Panc1 (cell line): ENCODE measurements around the gene CALM1. TPM values are rescaled to one million over a fixed set of nuclear protein-coding genes. Genes with fewer than 3 reads are reported as not detected.

Experiments
- ATAC-seq: fragments of 200-7000 bp; cut with Tn5 transposase; 2 replicates; pipeline ENCODE4 v1.9.1; 2020; ENCODE audit warnings: mild to moderate bottlenecking, moderate library complexity
- BruUV-seq: library from RNA; stranded (reverse); fragments of 400-500 nt; replicated peaks from 2 replicates; lab custom pipeline; 2021; lab: Mats Ljungman, UMichigan
- CTCF ChIA-PET: fragments of 300-600 bp; sonication (Branson Sonifier 250); formaldehyde crosslinking; loops from one replicate; lab custom pipeline; 2022; ENCODE audit warnings: antibody characterized with exemption; lab: Charles Lee
- POLR2A ChIA-PET: fragments of 300-600 bp; sonication (Branson Sonifier 250); formaldehyde crosslinking; loops from one replicate; lab custom pipeline; 2022; ENCODE audit warnings: antibody characterized with exemption; lab: Charles Lee
- DNase-seq: peaks from one replicate; pipeline ENCODE4 v3.0.0-alpha.2; 2010; ENCODE audit warnings: low read depth, low spot score
- H3K27ac ChIP-seq: 2 replicates; pipeline ENCODE4 v1.5.1; 2011; ENCODE audit warnings: mild to moderate bottlenecking, low read length, inconsistent platforms
- H3K27me3 ChIP-seq: fragments of 200-500 bp; sonication (Bioruptor generic); 2 replicates; pipeline ENCODE4 v1.6.0; 2014; ENCODE audit warnings: low read length, inconsistent platforms; ENCODE audit not compliant: control insufficient read depth, insufficient read depth
- H3K36me3 ChIP-seq: fragments of 200-500 bp; sonication (Bioruptor generic); 2 replicates; pipeline ENCODE4 v1.5.1; 2014; ENCODE audit warnings: inconsistent platforms, mild to moderate bottlenecking, low read length, moderate library complexity; ENCODE audit not compliant: control insufficient read depth, insufficient read depth
- H3K4me1 ChIP-seq: 2 replicates; pipeline ENCODE4 v1.5.1; 2011; ENCODE audit warnings: inconsistent platforms, mild to moderate bottlenecking, low read length, moderate library complexity; ENCODE audit not compliant: control insufficient read depth, insufficient read depth
- H3K4me3 ChIP-seq, 2 experiments: 2 replicates each; pipeline ENCODE4 v1.5.1; 2011 to 2012; ENCODE audit warnings: low read depth in 2 of 2, low read length in 2 of 2, mild to moderate bottlenecking in 2 of 2, inconsistent platforms in 1 of 2, moderate library complexity in 1 of 2
- H3K9me3 ChIP-seq: fragments of 200-500 bp; sonication (Bioruptor generic); 2 replicates; pipeline ENCODE4 v1.5.1; 2014; ENCODE audit warnings: low read depth, mild to moderate bottlenecking, inconsistent platforms, low read length, moderate library complexity; ENCODE audit not compliant: control insufficient read depth, insufficient read depth
- POLR2AphosphoS5 ChIP-seq: IDR thresholded peaks from 2 replicates; pipeline ENCODE4 v1.6.1; 2012; ENCODE audit warnings: mild to moderate bottlenecking, low read depth, low read length, moderate library complexity
- SIN3A ChIP-seq: IDR thresholded peaks from 2 replicates; pipeline ENCODE4 v1.6.1; 2012; ENCODE audit warnings: low read depth, mild to moderate bottlenecking, low read length, moderate library complexity, borderline replicate concordance; ENCODE audit not compliant: insufficient read depth
- TCF7L2 ChIP-seq: IDR thresholded peaks from 2 replicates; pipeline ENCODE4 v1.6.1; 2011; ENCODE audit warnings: mild to moderate bottlenecking, low read depth, low read length, inconsistent platforms
- in situ Hi-C: cut with HindIII; loops from 2 replicates; pipeline ENCODE4 v1.10.0; 2016; ENCODE audit warnings: low sequenced_read_pairs, low pct_unique_long_range_greater_than_20kb
- intact Hi-C: fragments of 100-400 bp; cut with micrococcal nuclease; formaldehyde crosslinking; loops from one replicate; pipeline ENCODE4 v1.10.0; 2022; ENCODE audit not compliant: unreplicated experiment
- total RNA-seq: library from RNA; stranded (reverse); gene quantifications from one replicate; pipeline ENCODE4 v1.2.1, GENCODE V29; 2021; ENCODE audit not compliant: unreplicated experiment
- TF ChIP-seq, protein P1 (sequence below): fragments of 450-650 bp; IDR thresholded peaks from 2 replicates; pipeline ENCODE4 v1.5.1; 2017; ENCODE audit warnings: mild to moderate bottlenecking
- TF ChIP-seq, protein P2 (sequence below), 2 experiments: IDR thresholded peaks; 2 replicates each; pipeline ENCODE4 v1.6.1; 2011 to 2012; ENCODE audit warnings: low read depth in 2 of 2, control low read depth in 1 of 2, low read length in 1 of 2, mild to moderate bottlenecking in 1 of 2, moderate library complexity in 1 of 2; ENCODE audit not compliant: insufficient read depth in 1 of 2

Gene CALM1
- total RNA-seq, 1 experiment from 2014 or later = 182 TPM

DNA sequence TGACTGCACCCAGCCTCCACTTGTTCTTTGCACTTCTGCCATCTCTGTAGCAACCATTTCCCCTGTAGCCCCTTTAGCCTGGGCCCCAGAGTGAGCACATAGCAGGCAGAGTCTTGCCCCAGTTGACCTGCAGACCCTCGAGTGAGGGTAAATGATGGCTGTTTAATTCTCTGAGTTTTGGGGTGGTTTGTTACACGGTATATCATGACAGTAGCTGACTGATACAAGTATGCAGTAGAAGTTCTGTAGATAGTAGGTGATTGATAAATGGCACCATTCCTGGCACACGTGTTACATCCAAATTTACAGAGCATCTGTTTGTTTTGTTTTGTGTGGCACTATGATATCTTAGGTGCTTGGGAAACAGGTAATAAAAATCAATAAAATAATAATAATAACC lies 32.4 kb downstream of the CALM1 start:
- H3K4me1 ChIP-seq = no peaks in the 10 kb centered on the region
- H3K9me3 ChIP-seq = no peaks in the 10 kb centered on the region
- no peak for DNase-seq
- intact Hi-C loops = no loop called here
- no peak overlapping the region for H3K27ac ChIP-seq
- ATAC-seq = no peak
- ChIA-PET POLR2A (no interaction called here), CTCF (no interaction called here)
- no peaks in the 10 kb centered on the region for H3K36me3 ChIP-seq
- no TSS peak for BruUV-seq
- H3K27me3 ChIP-seq = no peaks in the 10 kb centered on the region
- in situ Hi-C loops = no loop called here
- H3K4me3 ChIP-seq = no peak overlapping the region
- TF ChIP-seq SIN3A (no peak), POLR2AphosphoS5 (no peak)

DNA sequence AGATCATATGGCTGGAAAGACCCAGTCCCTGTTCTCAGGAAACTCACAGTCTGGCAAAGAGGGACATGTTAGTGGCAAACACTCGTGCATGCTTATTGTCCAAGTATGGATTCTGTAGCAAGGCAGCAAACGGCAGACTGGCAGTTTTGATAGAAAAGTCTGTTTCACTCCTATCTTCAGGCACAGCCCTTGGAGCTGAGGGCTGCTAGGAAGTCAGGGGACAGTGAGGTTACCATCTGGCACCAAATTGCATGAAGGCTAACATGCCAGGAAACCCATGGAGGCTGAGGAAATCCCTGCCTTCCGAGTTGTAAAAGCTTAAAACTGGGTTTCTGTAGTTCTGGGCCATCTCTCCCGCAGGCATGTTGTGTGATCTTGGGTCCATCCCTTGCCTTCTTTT lies 32.9 kb downstream of the CALM1 start:
- H3K4me1 ChIP-seq = no peaks in the 10 kb centered on the region
- ChIA-PET CTCF (no interaction called here), POLR2A (interaction anchor here (0.7 kb wide), 1 partner anchor 12 kb away, joined by 4 read pairs; no protein-coding TSS in a partner anchor)
- no peaks in the 10 kb centered on the region for H3K36me3 ChIP-seq
- ATAC-seq = no peak
- TF ChIP-seq, protein P1, sequence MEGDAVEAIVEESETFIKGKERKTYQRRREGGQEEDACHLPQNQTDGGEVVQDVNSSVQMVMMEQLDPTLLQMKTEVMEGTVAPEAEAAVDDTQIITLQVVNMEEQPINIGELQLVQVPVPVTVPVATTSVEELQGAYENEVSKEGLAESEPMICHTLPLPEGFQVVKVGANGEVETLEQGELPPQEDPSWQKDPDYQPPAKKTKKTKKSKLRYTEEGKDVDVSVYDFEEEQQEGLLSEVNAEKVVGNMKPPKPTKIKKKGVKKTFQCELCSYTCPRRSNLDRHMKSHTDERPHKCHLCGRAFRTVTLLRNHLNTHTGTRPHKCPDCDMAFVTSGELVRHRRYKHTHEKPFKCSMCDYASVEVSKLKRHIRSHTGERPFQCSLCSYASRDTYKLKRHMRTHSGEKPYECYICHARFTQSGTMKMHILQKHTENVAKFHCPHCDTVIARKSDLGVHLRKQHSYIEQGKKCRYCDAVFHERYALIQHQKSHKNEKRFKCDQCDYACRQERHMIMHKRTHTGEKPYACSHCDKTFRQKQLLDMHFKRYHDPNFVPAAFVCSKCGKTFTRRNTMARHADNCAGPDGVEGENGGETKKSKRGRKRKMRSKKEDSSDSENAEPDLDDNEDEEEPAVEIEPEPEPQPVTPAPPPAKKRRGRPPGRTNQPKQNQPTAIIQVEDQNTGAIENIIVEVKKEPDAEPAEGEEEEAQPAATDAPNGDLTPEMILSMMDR = no peak
- TF ChIP-seq TCF7L2 (no peak), SIN3A (no peak), POLR2AphosphoS5 (no peak)
- TF ChIP-seq, protein P2, sequence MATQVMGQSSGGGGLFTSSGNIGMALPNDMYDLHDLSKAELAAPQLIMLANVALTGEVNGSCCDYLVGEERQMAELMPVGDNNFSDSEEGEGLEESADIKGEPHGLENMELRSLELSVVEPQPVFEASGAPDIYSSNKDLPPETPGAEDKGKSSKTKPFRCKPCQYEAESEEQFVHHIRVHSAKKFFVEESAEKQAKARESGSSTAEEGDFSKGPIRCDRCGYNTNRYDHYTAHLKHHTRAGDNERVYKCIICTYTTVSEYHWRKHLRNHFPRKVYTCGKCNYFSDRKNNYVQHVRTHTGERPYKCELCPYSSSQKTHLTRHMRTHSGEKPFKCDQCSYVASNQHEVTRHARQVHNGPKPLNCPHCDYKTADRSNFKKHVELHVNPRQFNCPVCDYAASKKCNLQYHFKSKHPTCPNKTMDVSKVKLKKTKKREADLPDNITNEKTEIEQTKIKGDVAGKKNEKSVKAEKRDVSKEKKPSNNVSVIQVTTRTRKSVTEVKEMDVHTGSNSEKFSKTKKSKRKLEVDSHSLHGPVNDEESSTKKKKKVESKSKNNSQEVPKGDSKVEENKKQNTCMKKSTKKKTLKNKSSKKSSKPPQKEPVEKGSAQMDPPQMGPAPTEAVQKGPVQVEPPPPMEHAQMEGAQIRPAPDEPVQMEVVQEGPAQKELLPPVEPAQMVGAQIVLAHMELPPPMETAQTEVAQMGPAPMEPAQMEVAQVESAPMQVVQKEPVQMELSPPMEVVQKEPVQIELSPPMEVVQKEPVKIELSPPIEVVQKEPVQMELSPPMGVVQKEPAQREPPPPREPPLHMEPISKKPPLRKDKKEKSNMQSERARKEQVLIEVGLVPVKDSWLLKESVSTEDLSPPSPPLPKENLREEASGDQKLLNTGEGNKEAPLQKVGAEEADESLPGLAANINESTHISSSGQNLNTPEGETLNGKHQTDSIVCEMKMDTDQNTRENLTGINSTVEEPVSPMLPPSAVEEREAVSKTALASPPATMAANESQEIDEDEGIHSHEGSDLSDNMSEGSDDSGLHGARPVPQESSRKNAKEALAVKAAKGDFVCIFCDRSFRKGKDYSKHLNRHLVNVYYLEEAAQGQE (IDR thresholded peaks at IDR 0.05; ENCODE audit: insufficient read depth in 1 of 2, low read depth in 2 of 2, low read length in 1 of 2) = no peak
- BruUV-seq = no TSS peak
- intact Hi-C loops = no loop called here
- H3K9me3 ChIP-seq = no peaks in the 10 kb centered on the region
- DNase-seq = no peak
- in situ Hi-C loops = no loop called here
- H3K27ac ChIP-seq = no peak overlapping the region
- no peak overlapping the region for H3K4me3 ChIP-seq
- H3K27me3 ChIP-seq = no peaks in the 10 kb centered on the region

DNA sequence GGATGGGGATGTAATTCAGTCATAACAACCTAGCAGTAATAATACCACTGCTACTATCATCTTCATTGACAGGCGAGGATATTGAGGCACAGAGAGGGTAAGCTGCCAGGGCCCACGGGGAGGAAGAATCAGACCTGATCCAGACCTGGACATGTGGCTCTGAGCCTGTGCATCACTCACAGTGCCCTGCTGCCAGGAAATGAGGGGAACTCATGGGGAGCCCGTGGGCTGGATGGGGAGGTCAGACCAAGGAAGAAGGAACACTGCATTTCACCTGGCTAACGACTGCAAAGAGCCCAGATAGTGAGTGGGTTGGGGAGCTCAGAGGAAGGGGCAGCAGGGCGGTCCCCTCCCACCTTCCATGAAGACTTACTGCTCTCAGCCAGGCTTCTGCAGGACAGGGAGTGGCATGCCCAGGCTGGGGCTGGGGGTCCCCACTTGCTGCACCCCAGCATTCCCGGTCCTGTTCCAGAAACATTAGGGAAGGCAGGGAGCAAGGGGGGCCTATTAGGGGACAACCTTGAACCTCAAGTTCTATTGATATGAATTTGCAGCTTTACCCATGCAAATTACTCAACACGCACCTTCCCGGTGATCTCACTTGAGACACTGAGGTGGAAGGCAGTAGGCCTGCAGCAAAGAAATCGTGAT lies 37.7 kb downstream of the CALM1 start:
- no peaks in the 10 kb centered on the region for H3K9me3 ChIP-seq
- BruUV-seq = no TSS peak
- H3K27me3 ChIP-seq = no peaks in the 10 kb centered on the region
- H3K4me1 ChIP-seq = no peaks in the 10 kb centered on the region
- TF ChIP-seq POLR2AphosphoS5 (no peak), SIN3A (no peak), TCF7L2 (no peak)
- TF ChIP-seq, protein P1 = no peak
- TF ChIP-seq, protein P2 (IDR thresholded peaks at IDR 0.05; ENCODE audit: insufficient read depth in 1 of 2, low read depth in 2 of 2, low read length in 1 of 2) = no peak
- no peak overlapping the region for H3K4me3 ChIP-seq
- ChIA-PET POLR2A (no interaction called here), CTCF (no interaction called here)
- intact Hi-C loops (no loop called here), in situ Hi-C loops (no loop called here)
- DNase-seq (no peak), ATAC-seq (no peak)
- no peaks in the 10 kb centered on the region for H3K36me3 ChIP-seq
- no peak overlapping the region for H3K27ac ChIP-seq
